ENCODE data around the gene MT1M.
A peak's percentile ranks its signal among the peaks of the same experiment; 100 is the strongest.

The MT1M gene

GRCh38 chr16:56639045-56639444, 6.6 kb downstream of the MT1M start:
- TF ChIP-seq CTCF (IDR thresholded peaks at IDR 0.05; ENCODE audit: borderline replicate concordance, control extremely low read depth, extremely low read depth, insufficient read depth, missing control alignments) = no peak
- in situ Hi-C loops (cut with MboI; ENCODE audit: low sequenced_read_pairs, unreplicated experiment) = no loop called here

DNA sequence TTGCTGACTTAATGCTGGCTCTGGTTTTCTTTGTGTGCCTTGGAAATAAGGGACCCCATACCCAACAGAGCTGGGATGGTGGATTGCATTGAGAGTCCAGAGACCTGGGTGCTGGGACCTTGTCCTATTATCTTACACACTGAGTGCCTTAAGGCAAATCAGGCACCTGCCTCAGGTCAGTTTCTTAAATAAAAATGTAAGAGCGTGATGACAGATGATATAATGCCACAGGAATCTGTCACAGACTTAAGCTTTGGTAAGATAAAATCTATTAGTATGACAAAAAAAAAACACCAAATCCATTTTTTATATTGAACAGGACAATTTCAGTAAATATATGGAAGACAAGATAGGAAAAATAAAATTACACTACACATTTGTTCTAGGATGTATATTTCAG, 7.6 kb downstream of the MT1M start:
- DNase-seq (ENCODE audit: low spot score) = no peak
- in situ Hi-C loops (cut with MboI; ENCODE audit: low sequenced_read_pairs, unreplicated experiment) = no loop called here
- TF ChIP-seq CTCF (IDR thresholded peaks at IDR 0.05; ENCODE audit: borderline replicate concordance, control extremely low read depth, extremely low read depth, insufficient read depth, missing control alignments) = no peak

More at GRCh38 chr16:56639045-56639444, 6.6 kb downstream of the MT1M start:
- DNase-seq (ENCODE audit: low spot score) = no peak

DNA sequence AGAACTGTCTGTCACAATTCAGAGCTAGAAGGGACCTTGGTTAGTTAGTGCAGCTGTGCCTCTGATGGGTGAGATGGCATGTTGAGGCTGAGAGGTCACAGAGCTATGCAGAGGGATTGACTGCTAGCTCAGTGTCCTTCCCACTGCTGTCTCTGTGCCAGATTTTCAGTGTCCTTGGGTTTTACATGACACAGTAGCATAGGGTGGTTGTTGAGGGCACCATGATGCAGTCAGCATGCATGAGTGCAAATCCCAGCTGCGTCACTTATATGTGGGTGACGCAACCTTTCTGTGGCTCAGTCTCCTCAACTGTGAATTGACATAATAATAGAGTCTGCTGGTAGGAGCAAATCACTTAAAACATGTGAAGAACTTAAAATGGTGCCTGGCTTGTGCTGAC, 8.7 kb downstream of the MT1M start:
- DNase-seq (ENCODE audit: low spot score) = no peak
- TF ChIP-seq CTCF (IDR thresholded peaks at IDR 0.05; ENCODE audit: borderline replicate concordance, control extremely low read depth, extremely low read depth, insufficient read depth, missing control alignments) = no peak
- in situ Hi-C loops (cut with MboI; ENCODE audit: low sequenced_read_pairs, unreplicated experiment) = no loop called here

DNA sequence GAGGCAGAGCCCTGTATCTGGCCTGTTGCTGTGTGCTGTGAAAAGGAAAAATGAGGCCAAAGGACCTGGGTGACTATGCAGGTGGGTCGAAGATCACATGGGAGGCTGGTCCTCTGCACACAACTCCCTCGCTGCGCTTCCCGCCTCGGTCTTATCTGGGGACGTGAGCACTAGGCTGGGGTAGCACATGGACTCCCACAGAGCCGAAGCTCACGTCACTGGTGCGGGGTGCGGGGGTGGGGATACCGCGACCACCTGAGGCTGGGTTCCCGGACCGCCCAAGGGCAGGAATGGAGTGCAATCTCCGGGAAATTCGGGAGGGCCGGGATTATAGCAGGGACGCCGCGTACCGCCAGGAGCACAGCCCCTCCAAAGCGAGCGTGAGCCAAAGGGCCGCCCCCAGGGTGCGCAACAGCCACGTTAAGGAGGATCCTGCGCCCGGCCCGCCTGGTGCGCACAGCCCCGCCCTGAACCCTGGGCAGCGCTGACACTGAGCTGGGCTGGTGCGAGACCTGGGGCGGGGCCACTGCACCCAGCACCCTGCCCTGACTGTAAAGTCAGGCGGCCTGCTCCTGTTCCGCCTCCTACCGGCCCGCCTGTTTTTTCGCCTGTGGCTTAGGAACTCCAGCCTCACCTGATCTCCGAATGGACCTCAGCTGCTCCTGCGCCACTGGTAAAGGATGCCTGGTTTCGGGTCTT, 10.8 kb downstream of the MT1M start:
- no peak for TF ChIP-seq CTCF (IDR thresholded peaks at IDR 0.05; ENCODE audit: borderline replicate concordance, control extremely low read depth, extremely low read depth, insufficient read depth, missing control alignments)
- peak; percentile 54 for DNase-seq (ENCODE audit: low spot score)
- in situ Hi-C loops (cut with MboI; ENCODE audit: low sequenced_read_pairs, unreplicated experiment) = no loop called here

GRCh38 chr16:56643833-56644232, 11.4 kb downstream of the MT1M start:
- TF ChIP-seq CTCF (IDR thresholded peaks at IDR 0.05; ENCODE audit: borderline replicate concordance, control extremely low read depth, extremely low read depth, insufficient read depth, missing control alignments) = no peak
- in situ Hi-C loops (cut with MboI; ENCODE audit: low sequenced_read_pairs, unreplicated experiment) = no loop called here
- no peak for DNase-seq (ENCODE audit: low spot score)

- DNase-seq (ENCODE audit: low spot score) = no peak
- no peak for TF ChIP-seq CTCF (IDR thresholded peaks at IDR 0.05; ENCODE audit: borderline replicate concordance, control extremely low read depth, extremely low read depth, insufficient read depth, missing control alignments)
- in situ Hi-C loops (cut with MboI; ENCODE audit: low sequenced_read_pairs, unreplicated experiment) = no loop called here
Observed at GRCh38 chr16:56645311-56645710, 12.9 kb downstream of the MT1M start.
